HEK293 (cell line): ENCODE data around the gene CACNA2D1.

Experiments used
- PRDM1 ChIP-seq: fragments of 450-650 bp; formaldehyde crosslinking; IDR thresholded peaks from 2 replicates; pipeline ENCODE4; 2016; ENCODE audit warnings: missing biosample characterization, missing genetic modification characterization
- ZNF24 ChIP-seq: fragments of 450-650 bp; formaldehyde crosslinking; IDR thresholded peaks from 2 replicates; pipeline ENCODE4 v1.5.1; 2016; ENCODE audit warnings: missing biosample characterization, missing genetic modification characterization
- ZNF529 ChIP-seq: fragments of 450-650 bp; formaldehyde crosslinking; IDR thresholded peaks from 2 replicates; pipeline ENCODE4 v1.5.1; 2017; ENCODE audit warnings: missing genetic modification characterization, missing biosample characterization; ENCODE audit not compliant: insufficient replicate concordance
- ZNF561 ChIP-seq: fragments of 450-650 bp; IDR thresholded peaks from 2 replicates; pipeline ENCODE4 v1.5.1; 2018; ENCODE audit warnings: missing biosample characterization, missing genetic modification characterization, borderline replicate concordance
- ZNF791 ChIP-seq: fragments of 450-650 bp; formaldehyde crosslinking; IDR thresholded peaks from 2 replicates; pipeline ENCODE4 v1.5.1; 2016; ENCODE audit warnings: missing biosample characterization, missing genetic modification characterization
- TF ChIP-seq, protein P1 (sequence below): fragments of 450-650 bp; formaldehyde crosslinking; IDR thresholded peaks from 2 replicates; pipeline ENCODE4 v1.5.1; 2016; ENCODE audit warnings: missing biosample characterization, missing genetic modification characterization

DNA sequence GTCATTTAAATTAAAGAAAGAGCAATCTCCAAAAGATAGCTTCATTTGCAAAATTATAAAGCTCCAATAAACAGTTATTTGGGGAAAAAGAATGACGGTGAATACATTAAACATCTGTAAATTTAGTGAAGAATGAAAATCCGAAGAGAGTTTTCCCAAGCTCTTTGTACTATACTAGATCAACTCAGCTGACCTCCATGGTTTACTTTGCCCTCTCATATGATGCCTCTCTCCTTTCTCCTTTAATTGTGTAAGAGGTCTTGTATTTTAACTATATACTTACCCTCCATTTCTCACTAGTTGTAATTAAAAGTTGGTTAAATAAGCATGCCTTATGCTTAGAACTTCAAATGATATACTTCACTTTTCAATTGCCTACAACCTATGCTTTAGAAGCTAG, 125.8 kb downstream of the CACNA2D1 start:
- TF ChIP-seq, protein P1, sequence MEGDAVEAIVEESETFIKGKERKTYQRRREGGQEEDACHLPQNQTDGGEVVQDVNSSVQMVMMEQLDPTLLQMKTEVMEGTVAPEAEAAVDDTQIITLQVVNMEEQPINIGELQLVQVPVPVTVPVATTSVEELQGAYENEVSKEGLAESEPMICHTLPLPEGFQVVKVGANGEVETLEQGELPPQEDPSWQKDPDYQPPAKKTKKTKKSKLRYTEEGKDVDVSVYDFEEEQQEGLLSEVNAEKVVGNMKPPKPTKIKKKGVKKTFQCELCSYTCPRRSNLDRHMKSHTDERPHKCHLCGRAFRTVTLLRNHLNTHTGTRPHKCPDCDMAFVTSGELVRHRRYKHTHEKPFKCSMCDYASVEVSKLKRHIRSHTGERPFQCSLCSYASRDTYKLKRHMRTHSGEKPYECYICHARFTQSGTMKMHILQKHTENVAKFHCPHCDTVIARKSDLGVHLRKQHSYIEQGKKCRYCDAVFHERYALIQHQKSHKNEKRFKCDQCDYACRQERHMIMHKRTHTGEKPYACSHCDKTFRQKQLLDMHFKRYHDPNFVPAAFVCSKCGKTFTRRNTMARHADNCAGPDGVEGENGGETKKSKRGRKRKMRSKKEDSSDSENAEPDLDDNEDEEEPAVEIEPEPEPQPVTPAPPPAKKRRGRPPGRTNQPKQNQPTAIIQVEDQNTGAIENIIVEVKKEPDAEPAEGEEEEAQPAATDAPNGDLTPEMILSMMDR, result no peak
- TF ChIP-seq ZNF791 (tag by site-specific recombination) (no peak), ZNF561 (tag by site-specific recombination) (no peak), ZNF24 (tag by site-specific recombination) (no peak), PRDM1 (tag by site-specific recombination) (no peak), ZNF529 (tag by site-specific recombination) (no peak)
